Memory B cell (primary cell): Measurements from ENCODE around the gene TPI1.
A peak's percentile ranks its signal among the peaks of the same experiment; 100 is the strongest.

ENCODE experiments used
- ATAC-seq: fragments of 150-1000 bp; cut with Tn5 transposase; 2 replicates; pipeline ENCODE4 v1.10.0; 2021; ENCODE audit warnings: low read depth, mild to moderate bottlenecking, moderate library complexity
- DNase-seq, 2 donors: peaks; one replicate each; pipeline ENCODE4 v3.0.0; 2022; ENCODE audit warnings: low spot score in 2 of 2
- H3K27ac Mint-ChIP-seq: one replicate; pipeline ENCODE4 v1.8.0; 2022; ENCODE audit warnings: mild to moderate bottlenecking, moderate library complexity, mixed read lengths
- H3K27me3 Mint-ChIP-seq: one replicate; pipeline ENCODE4 v1.8.0; 2022; ENCODE audit warnings: mixed read lengths
- H3K36me3 Mint-ChIP-seq: one replicate; pipeline ENCODE4 v1.8.0; 2022; ENCODE audit warnings: mild to moderate bottlenecking, mixed read lengths
- H3K4me1 Mint-ChIP-seq: one replicate; pipeline ENCODE4 v1.8.0; 2022; ENCODE audit warnings: mixed read lengths
- H3K4me3 Mint-ChIP-seq: one replicate; pipeline ENCODE4 v1.8.0; 2022; ENCODE audit warnings: mild to moderate bottlenecking, moderate library complexity, mixed read lengths
- H3K9me3 Mint-ChIP-seq: one replicate; pipeline ENCODE4 v1.8.0; 2022; ENCODE audit warnings: mixed read lengths

Gene TPI1

DNA sequence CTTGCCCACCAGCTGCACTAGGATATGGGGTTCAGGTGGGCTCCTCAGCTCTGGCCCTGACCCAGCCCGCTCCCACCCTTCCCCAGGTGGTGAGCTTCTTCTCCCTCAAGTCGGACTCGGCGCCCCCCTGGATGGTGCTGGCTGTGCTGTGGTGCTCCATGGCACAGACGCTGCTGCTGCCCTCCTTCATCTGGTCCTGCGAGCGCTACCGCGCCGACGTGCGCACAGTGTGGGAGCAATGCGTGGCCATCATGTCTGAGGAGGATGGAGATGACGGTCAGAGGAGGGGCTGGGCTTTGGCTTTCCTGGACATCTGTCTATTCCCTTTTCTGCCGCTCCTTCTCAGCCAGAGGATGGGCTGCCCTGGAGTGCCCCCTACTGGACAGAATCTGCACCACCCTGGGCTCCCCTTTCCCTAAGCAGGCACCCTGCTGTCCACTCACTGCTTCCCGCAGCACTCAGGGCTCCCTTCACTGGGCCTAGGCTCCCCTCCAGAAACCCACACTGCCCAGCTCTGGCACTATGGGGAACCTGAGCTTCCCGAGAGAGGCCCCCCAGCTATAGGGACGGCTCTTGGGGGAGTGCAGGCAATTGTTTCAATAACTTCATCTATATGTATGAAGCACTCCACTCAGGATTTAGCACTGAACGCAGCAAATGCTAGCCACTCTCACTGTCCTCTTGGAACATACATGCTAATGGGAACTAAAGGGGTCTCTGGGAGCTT, 41.8 kb upstream of the TPI1 start:
- Mint-ChIP-seq H3K4me1 (peaks cover 37% of the 10 kb centered on the region), H3K27me3 (peaks cover 58% of the 10 kb centered on the region), H3K9me3 (no peaks in the 10 kb centered on the region), H3K27ac (no peak overlapping the region), H3K4me3 (no peak overlapping the region), H3K36me3 (no peaks in the 10 kb centered on the region)
- ATAC-seq (peak; percentile 57), DNase-seq (peak; percentile 73 to 82)

GRCh38 chr12:6826125-6826733, 41.1 kb upstream of the TPI1 start:
- H3K36me3 Mint-ChIP-seq: no peaks in the 10 kb centered on the region
- H3K27ac Mint-ChIP-seq: no peak overlapping the region
- H3K9me3 Mint-ChIP-seq: no peaks in the 10 kb centered on the region
- ATAC-seq (no peak), DNase-seq (no peak)
- H3K4me1 Mint-ChIP-seq: peaks cover 34% of the 10 kb centered on the region
- no peak overlapping the region for H3K4me3 Mint-ChIP-seq
- peaks cover 57% of the 10 kb centered on the region for H3K27me3 Mint-ChIP-seq

GRCh38 chr12:6826734-6827436, 40.4 kb upstream of the TPI1 start:
- DNase-seq: no peak
- Mint-ChIP-seq H3K27me3 (peaks cover 58% of the 10 kb centered on the region), H3K4me3 (peak overlapping the region; percentile 66), H3K27ac (no peak overlapping the region), H3K9me3 (no peaks in the 10 kb centered on the region), H3K4me1 (peaks cover 31% of the 10 kb centered on the region), H3K36me3 (no peaks in the 10 kb centered on the region)
- ATAC-seq: no peak

GRCh38 chr12:6827437-6827911, 39.9 kb upstream of the TPI1 start:
- ATAC-seq: no peak
- H3K4me1 Mint-ChIP-seq: peaks cover 29% of the 10 kb centered on the region
- DNase-seq: no peak
- H3K27me3 Mint-ChIP-seq: peaks cover 52% of the 10 kb centered on the region
- H3K9me3 Mint-ChIP-seq: no peaks in the 10 kb centered on the region
- no peak overlapping the region for H3K27ac Mint-ChIP-seq
- H3K4me3 Mint-ChIP-seq: peak overlapping the region; percentile 66
- H3K36me3 Mint-ChIP-seq: no peaks in the 10 kb centered on the region

DNA sequence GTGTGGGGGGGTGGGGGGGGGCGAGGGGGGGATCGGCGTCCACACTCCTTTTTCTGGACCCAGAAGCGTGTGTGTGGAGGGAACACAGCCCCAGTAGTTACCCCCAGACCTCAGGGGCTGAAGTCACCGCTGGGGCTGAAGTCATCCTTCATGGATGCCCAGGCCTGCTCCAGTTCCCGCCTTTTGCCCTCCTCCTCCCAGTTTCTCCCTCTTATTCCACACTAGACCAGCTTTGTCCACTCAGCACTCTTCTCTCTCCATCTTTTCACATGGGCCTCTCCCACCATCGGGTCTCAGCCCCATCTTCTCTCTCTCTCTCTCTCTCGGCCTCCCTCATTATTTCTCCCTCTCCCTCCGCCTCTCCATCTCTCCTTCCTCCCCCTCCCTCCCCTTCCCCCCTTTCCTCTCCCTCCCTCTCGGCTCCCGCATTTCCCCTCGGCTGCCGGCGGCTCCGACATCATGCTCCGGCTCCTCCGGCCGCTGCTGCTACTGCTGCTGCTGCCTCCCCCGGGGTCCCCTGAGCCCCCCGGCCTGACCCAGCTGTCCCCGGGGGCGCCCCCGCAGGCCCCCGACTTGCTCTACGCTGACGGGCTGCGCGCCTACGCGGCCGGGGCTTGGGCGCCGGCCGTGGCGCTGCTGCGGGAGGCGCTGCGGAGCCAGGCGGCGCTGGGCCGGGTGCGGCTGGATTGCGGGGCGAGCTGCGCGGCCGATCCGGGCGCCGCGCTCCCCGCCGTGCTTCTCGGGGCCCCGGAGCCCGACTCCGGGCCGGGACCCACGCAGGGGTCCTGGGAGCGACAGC, 39.1 kb upstream of the TPI1 start, which contains the start of gene P3H3:
Gene P3H3 (plus strand): TSS at position 426 of the 799 bp plus-strand sequence. CDS start 34 bp downstream, at position 460.
- H3K36me3 Mint-ChIP-seq: no peaks in the 10 kb centered on the region
- H3K4me3 Mint-ChIP-seq: peak within 1 kb of the TSS; percentile 85
- peaks cover 29% of the 10 kb centered on the region for H3K4me1 Mint-ChIP-seq
- no peaks in the 10 kb centered on the region for H3K9me3 Mint-ChIP-seq
- ATAC-seq: peak; percentile 44
- H3K27ac Mint-ChIP-seq: peak within 1 kb of the TSS; percentile 54
- DNase-seq: peak in 1 of 2 donors; percentile 53
- peaks cover 47% of the 10 kb centered on the region for H3K27me3 Mint-ChIP-seq

DNA sequence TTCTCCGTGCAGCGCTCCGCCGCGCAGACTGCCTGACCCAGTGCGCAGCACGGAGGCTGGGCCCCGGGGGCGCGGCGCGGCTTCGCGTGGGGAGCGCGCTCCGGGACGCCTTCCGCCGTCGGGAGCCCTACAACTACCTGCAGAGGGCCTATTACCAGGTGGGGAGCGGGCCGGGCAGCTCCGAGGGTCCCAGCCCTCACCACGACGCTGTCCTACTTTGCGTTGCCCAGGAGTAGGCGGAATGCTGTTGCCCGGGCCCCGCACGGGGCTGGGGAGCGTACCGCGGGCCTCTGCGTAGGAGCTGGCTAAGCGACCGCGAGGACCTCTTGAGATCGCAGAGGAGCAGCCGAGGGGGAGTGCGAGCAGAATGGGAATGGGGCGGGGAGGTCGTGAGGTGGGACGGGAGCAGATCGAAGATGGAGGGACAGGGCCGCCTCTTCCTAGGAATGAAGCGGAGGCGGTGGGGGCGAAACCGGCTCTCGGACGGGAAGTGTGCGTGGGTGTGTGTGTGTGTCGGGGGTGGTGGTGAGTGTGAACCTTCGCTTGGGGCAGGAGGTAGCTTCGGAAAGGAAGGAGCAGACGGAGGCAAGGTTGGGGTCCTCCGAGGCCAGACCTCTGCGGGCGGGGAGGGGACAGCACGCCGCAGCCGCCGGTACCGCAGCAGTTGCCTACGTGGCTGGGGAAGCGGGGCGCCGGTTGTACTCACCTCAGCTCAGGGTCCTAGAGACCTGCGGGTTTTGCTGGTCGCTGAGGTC, 38.4 kb upstream of the TPI1 start:
- ATAC-seq (peak; percentile 65), DNase-seq (no peak)
- Mint-ChIP-seq H3K4me3 (peak overlapping the region; percentile 85), H3K36me3 (no peaks in the 10 kb centered on the region), H3K27ac (peak overlapping the region; percentile 54), H3K9me3 (no peaks in the 10 kb centered on the region), H3K4me1 (peaks cover 29% of the 10 kb centered on the region), H3K27me3 (peaks cover 45% of the 10 kb centered on the region)

- peaks cover 27% of the 10 kb centered on the region for H3K4me1 Mint-ChIP-seq
- H3K9me3 Mint-ChIP-seq: no peaks in the 10 kb centered on the region
- H3K27ac Mint-ChIP-seq: peak overlapping the region; percentile 54
- peaks cover 40% of the 10 kb centered on the region for H3K27me3 Mint-ChIP-seq
- ATAC-seq (peak; percentile 9), DNase-seq (no peak)
- peak overlapping the region; percentile 85 for H3K4me3 Mint-ChIP-seq
- no peaks in the 10 kb centered on the region for H3K36me3 Mint-ChIP-seq
Measured at GRCh38 chr12:6829536-6830220, 37.7 kb upstream of the TPI1 start.

DNA sequence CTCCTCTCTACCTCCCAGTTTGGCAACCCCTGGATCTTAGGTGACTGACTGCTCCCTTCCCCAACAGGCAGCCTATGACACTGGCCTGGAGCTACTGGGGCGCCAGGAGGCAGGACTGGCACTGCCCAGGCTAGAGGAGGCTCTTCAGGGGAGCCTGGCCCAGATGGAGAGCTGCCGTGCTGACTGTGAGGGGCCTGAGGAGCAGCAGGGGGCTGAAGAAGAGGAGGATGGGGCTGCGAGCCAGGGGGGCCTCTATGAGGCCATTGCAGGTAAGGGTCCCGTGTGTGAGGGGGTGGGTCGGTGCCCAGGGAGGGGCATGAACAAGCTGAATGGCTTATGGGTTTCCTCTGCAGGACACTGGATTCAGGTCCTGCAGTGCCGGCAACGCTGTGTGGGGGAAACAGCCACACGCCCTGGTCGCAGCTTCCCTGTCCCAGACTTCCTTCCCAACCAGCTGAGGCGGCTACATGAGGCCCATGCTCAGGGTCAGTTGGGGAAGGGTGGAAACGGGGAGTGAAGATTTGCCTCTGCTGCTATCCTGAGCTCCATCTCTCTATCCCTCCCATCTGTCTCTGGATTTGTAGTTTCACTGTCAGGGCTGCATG, 36.9 kb upstream of the TPI1 start:
- peaks cover 33% of the 10 kb centered on the region for H3K27me3 Mint-ChIP-seq
- peaks cover 21% of the 10 kb centered on the region for H3K4me1 Mint-ChIP-seq
- no peak for DNase-seq

DNA sequence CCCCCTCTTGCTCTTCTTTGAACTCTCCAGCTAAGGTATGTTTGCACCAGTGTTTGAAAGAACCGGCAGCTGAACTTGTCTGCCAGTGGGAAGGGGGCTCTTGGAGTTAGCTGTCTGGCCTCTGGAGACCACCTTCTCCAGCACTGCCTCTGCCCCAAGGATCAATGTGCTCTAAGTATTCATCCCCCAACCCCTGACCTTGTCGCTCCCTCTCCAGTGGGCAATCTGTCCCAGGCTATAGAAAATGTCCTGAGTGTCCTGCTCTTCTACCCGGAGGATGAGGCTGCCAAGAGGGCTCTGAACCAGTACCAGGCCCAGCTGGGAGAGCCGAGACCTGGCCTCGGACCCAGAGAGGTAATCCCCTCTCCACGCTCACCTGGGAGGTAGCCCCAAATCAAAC, 36.3 kb upstream of the TPI1 start:
- H3K36me3 Mint-ChIP-seq: no peaks in the 10 kb centered on the region
- no peak for DNase-seq
- no peaks in the 10 kb centered on the region for H3K9me3 Mint-ChIP-seq
- no peak overlapping the region for H3K4me3 Mint-ChIP-seq
- no peak for ATAC-seq
- H3K4me1 Mint-ChIP-seq: peaks cover 20% of the 10 kb centered on the region
- no peak overlapping the region for H3K27ac Mint-ChIP-seq
- H3K27me3 Mint-ChIP-seq: peaks cover 30% of the 10 kb centered on the region

More for the DNA sequence above, 36.9 kb upstream of the TPI1 start:
- ATAC-seq: no peak
- Mint-ChIP-seq H3K4me3 (peak overlapping the region; percentile 18), H3K36me3 (no peaks in the 10 kb centered on the region), H3K9me3 (no peaks in the 10 kb centered on the region), H3K27ac (no peak overlapping the region)

GRCh38 chr12:6831450-6831995, 35.8 kb upstream of the TPI1 start:
- peaks cover 20% of the 10 kb centered on the region for H3K4me1 Mint-ChIP-seq
- H3K9me3 Mint-ChIP-seq: no peaks in the 10 kb centered on the region
- H3K36me3 Mint-ChIP-seq: no peaks in the 10 kb centered on the region
- H3K27me3 Mint-ChIP-seq: peaks cover 27% of the 10 kb centered on the region
- ATAC-seq (no peak), DNase-seq (no peak)
- H3K27ac Mint-ChIP-seq: no peak overlapping the region
- H3K4me3 Mint-ChIP-seq: no peak overlapping the region

GRCh38 chr12:6832125-6832524, 35.2 kb upstream of the TPI1 start:
- Mint-ChIP-seq H3K27ac (no peak overlapping the region), H3K4me1 (peaks cover 20% of the 10 kb centered on the region), H3K27me3 (peaks cover 25% of the 10 kb centered on the region), H3K9me3 (no peaks in the 10 kb centered on the region), H3K36me3 (no peaks in the 10 kb centered on the region), H3K4me3 (no peak overlapping the region)
- ATAC-seq (no peak), DNase-seq (no peak)

DNA sequence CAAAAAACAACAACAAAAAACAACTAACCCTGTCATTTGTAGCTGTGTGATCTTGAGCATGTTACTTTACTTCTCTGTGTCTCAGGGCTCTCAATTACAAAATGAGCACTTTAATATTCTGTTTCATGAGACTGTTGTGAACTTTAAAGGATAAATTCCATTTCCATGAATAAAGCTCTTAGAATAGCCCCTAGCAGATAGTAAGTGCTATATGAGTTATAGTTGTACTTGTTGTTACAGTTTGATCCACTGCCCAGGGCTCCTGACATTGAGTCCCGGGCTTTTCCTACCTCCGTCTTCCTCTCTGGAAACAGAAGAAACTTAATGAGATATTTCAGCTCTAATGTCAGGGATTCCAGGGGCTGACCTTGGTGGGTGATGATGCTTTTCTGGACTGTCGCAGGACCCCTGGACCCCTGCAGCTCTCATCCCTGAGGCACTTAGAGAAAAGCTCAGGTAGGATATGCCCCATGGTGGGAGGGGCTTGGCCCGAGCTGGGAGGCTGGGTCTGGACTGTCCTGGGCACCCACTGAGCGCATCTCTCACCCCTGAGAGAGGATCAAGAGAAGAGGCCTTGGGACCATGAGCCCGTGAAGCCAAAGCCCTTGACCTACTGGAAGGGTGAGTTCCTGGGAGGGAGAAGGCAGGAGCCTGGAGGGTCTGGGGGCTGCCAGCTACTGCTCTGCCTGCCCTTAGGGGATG, 34.0 kb upstream of the TPI1 start:
- H3K27me3 Mint-ChIP-seq: peaks cover 17% of the 10 kb centered on the region
- H3K4me1 Mint-ChIP-seq: peaks cover 12% of the 10 kb centered on the region
- H3K9me3 Mint-ChIP-seq: no peaks in the 10 kb centered on the region
- no peak for ATAC-seq
- no peak overlapping the region for H3K27ac Mint-ChIP-seq
- no peak for DNase-seq
- no peaks in the 10 kb centered on the region for H3K36me3 Mint-ChIP-seq
- H3K4me3 Mint-ChIP-seq: no peak overlapping the region
